ENCODE data around the gene GPR39.

Gene GPR39

GRCh38 chr2:132573444-132574007 is 156.9 kb downstream of the GPR39 start:
- DNase-seq = no peak

GRCh38 chr2:132577686-132578085 is 161.1 kb downstream of the GPR39 start:
- DNase-seq = no peak

- DNase-seq = no peak
Measured at GRCh38 chr2:132581591-132581990, 165.0 kb downstream of the GPR39 start.

- DNase-seq = no peak
Measured at GRCh38 chr2:132581991-132582738, 165.6 kb downstream of the GPR39 start.

- DNase-seq = no peak
Measured at GRCh38 chr2:132583666-132584360, 167.2 kb downstream of the GPR39 start.

GRCh38 chr2:132584976-132585817 is 168.6 kb downstream of the GPR39 start:
- DNase-seq = no peak

GRCh38 chr2:132586101-132586511 is 169.5 kb downstream of the GPR39 start:
- no peak for DNase-seq

GRCh38 chr2:132586835-132587234 is 170.2 kb downstream of the GPR39 start:
- DNase-seq = no peak

GRCh38 chr2:132588576-132588975 is 172.0 kb downstream of the GPR39 start:
- DNase-seq = no peak

GRCh38 chr2:132589111-132589830 is 172.7 kb downstream of the GPR39 start:
- DNase-seq = no peak

- no peak for DNase-seq
Measured at GRCh38 chr2:132589966-132590365, 173.4 kb downstream of the GPR39 start.

- DNase-seq = no peak
Measured at GRCh38 chr2:132593171-132593570, 176.6 kb downstream of the GPR39 start.

GRCh38 chr2:132595186-132595585 is 178.6 kb downstream of the GPR39 start:
- no peak for DNase-seq

GRCh38 chr2:132595693-132596092 is 179.1 kb downstream of the GPR39 start:
- no peak for DNase-seq

- no peak for DNase-seq
Measured at GRCh38 chr2:132597166-132597565, 180.6 kb downstream of the GPR39 start.

GRCh38 chr2:132597831-132598230 is 181.2 kb downstream of the GPR39 start:
- no peak for DNase-seq

GRCh38 chr2:132598536-132598935 is 181.9 kb downstream of the GPR39 start:
- DNase-seq = no peak

GRCh38 chr2:132599556-132599955 is 183.0 kb downstream of the GPR39 start:
- no peak for DNase-seq

GRCh38 chr2:132604561-132604960 is 188.0 kb downstream of the GPR39 start:
- DNase-seq = no peak

GRCh38 chr2:132605236-132606180 is 188.9 kb downstream of the GPR39 start:
- no peak for DNase-seq

GRCh38 chr2:132606649-132607048 is 190.0 kb downstream of the GPR39 start:
- no peak for DNase-seq
